IPS DF 6.9 (cell line): ENCODE data around the gene LIPH.

ENCODE experiments used
- DNase-seq: peaks from one replicate; pipeline ENCODE4 v3.0.0-alpha.2; 2013; ENCODE audit warnings: low read depth, low spot score
- H3K27ac ChIP-seq: one replicate; pipeline ENCODE4 v1.5.1; 2013; ENCODE audit warnings: low read length, control low read depth
- H3K27me3 ChIP-seq: 2 replicates; pipeline ENCODE4 v1.6.1; 2013; ENCODE audit warnings: mild to moderate bottlenecking, low read length; ENCODE audit not compliant: control insufficient read depth, insufficient read depth
- H3K36me3 ChIP-seq: 2 replicates; pipeline ENCODE4 v1.6.1; 2013; ENCODE audit warnings: low read length; ENCODE audit not compliant: control insufficient read depth, insufficient read depth
- H3K4me1 ChIP-seq: 2 replicates; pipeline ENCODE4 v1.6.1; 2013; ENCODE audit warnings: low read length; ENCODE audit not compliant: control insufficient read depth, insufficient read depth
- H3K4me3 ChIP-seq: 2 replicates; pipeline ENCODE4 v1.5.1; 2013; ENCODE audit warnings: mild to moderate bottlenecking, low read length
- H3K9me3 ChIP-seq: 2 replicates; pipeline ENCODE4 v1.6.1; 2013; ENCODE audit warnings: low read length, inconsistent platforms; ENCODE audit not compliant: control insufficient read depth, insufficient read depth
- WGBS: extraction: QIAGEN DNeasy Blood & Tissue Kit; methylation state at CpG from one replicate; pipeline ENCODE4 v1.1.7; 2013; ENCODE audit warnings: mixed read lengths, missing lambda C conversion rate; ENCODE audit not compliant: insufficient read length, insufficient coverage; 5-methylcytosine and 5-hydroxymethylcytosine counted together

Gene LIPH

DNA sequence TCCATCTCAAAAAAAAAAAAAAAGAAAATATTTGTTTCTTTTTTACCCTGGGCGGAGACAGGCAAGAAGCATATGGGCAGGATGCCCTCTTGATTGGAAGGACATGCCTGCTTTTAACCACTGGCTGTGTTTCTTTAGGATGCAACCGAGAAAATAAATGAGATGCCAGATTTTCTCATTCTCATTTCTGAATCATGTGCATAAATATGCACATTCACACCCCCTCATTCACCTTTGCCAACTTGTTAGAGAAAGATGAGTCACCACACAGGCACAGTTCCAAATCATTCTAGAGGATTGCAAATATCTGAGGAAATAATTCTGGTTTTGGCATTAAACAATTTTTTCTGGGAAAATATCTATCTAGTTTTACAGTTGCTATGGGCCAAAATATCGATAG is 3.3 kb downstream of the LIPH start:
- H3K36me3 ChIP-seq = no peaks in the 10 kb centered on the region
- no peak overlapping the region for H3K27ac ChIP-seq
- no CpG with 5 or more reads among the region's 3 CpGs for WGBS
- DNase-seq = no peak
- no peak overlapping the region for H3K4me3 ChIP-seq
- no peaks in the 10 kb centered on the region for H3K27me3 ChIP-seq
- no peaks in the 10 kb centered on the region for H3K9me3 ChIP-seq
- no peaks in the 10 kb centered on the region; the same call in 1 of the 2 replicates for H3K4me1 ChIP-seq

DNA sequence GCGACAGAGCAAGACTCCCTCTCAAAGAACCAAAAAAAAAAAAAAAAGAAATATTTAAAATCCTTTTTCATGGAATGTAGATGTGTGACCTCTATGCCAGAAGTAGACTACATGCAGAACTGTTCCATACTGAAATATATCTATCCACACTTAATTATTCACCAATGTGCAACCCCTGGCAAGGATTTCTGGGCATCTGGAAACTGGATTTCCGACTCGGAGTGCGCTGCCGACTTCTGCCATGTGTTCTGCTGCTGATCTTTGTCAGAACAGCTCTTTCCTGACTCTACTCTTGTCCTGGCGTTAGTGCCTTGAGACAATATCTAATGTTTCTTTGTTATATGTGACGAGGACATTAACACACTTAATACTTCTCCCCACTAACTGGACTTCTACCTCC is 11.7 kb downstream of the LIPH start:
- WGBS = no CpG with 5 or more reads among the region's 7 CpGs
- H3K4me3 ChIP-seq = no peak overlapping the region
- no peaks in the 10 kb centered on the region for H3K27me3 ChIP-seq
- no peaks in the 10 kb centered on the region for H3K36me3 ChIP-seq
- H3K4me1 ChIP-seq = no peaks in the 10 kb centered on the region
- no peak for DNase-seq
- H3K9me3 ChIP-seq = no peaks in the 10 kb centered on the region
- no peak overlapping the region for H3K27ac ChIP-seq

DNA sequence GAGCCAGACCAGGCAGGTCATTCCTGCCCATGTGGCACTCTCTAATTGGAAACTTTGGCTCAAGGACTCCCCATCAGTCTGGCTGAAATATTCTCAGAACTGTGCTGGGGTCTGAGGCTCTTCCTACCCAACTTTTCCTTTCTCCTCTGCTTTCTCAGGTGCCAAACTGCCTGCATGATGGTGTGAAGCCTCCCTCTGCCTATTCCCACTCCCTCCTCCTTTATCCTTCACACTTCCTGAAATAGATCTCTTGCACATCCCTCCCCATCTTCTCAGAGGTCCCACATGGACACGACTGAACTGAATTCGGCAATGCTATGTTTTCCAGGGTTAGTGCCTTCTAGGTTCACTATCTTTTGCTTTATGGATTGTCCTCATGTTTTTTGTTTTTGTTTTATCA is 12.5 kb downstream of the LIPH start:
- Histone ChIP-seq H3K27me3 (no peaks in the 10 kb centered on the region), H3K4me3 (no peak overlapping the region), H3K27ac (no peak overlapping the region), H3K36me3 (no peaks in the 10 kb centered on the region), H3K4me1 (no peaks in the 10 kb centered on the region), H3K9me3 (no peaks in the 10 kb centered on the region)
- WGBS = no CpG with 5 or more reads among the region's 2 CpGs
- DNase-seq = no peak

DNA sequence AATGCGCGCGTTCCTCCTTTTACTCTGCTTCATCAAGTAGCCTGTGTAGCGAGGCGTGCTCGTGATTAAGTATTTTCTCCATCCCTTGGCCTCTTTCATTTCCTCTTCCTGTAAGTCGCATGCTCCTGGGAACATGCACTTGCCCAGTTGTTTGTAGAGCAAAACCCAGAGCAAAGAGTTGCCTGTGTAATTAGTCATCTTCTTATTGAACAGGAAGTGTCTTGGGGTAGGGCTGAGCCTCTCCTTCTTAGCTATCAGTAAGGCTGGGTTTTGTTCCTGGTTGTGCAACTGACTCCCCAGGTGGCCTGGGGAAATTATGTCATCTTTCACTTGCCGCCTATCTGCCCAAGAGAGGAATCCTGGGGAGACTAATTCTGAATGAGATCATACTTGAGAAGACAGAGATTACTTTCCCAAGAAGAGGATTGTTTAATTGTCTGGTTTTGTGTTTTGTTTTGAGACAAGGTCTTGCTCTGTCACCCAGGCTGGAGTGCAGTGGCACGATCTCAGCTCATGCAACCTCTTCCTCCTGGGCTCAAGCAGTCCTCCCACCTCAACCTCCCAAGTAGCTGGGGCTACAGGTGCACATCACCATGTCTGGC is 14.9 kb downstream of the LIPH start:
- Histone ChIP-seq H3K27me3 (no peaks in the 10 kb centered on the region), H3K27ac (no peak overlapping the region), H3K36me3 (no peaks in the 10 kb centered on the region), H3K4me3 (no peak overlapping the region), H3K4me1 (no peaks in the 10 kb centered on the region), H3K9me3 (no peaks in the 10 kb centered on the region)
- DNase-seq = no peak
- WGBS = no CpG with 5 or more reads among the region's 9 CpGs

DNA sequence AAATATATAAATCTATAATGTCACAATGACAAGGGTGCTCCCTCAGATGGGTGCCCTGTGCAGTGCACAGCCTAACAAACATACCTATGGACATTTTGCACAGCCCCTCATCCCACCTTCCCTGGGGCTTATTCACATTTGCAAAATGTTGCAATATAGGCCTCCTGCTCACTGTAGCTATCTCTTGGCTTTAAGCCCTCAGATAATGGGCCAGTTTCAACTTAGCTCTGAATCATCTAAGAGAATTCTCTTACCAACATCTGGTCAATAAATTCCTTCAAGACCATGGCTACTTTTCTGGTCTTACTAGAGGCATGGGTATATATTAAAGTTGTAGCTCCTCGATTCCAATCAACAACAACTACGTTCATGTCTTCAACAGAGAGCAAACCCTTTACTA is 17.9 kb downstream of the LIPH start:
- no peak overlapping the region for H3K4me3 ChIP-seq
- WGBS = no CpG with 5 or more reads among the region's 2 CpGs
- H3K36me3 ChIP-seq = no peaks in the 10 kb centered on the region
- no peak overlapping the region for H3K27ac ChIP-seq
- no peak for DNase-seq
- H3K4me1 ChIP-seq = no peaks in the 10 kb centered on the region
- H3K9me3 ChIP-seq = no peaks in the 10 kb centered on the region
- no peaks in the 10 kb centered on the region for H3K27me3 ChIP-seq

DNA sequence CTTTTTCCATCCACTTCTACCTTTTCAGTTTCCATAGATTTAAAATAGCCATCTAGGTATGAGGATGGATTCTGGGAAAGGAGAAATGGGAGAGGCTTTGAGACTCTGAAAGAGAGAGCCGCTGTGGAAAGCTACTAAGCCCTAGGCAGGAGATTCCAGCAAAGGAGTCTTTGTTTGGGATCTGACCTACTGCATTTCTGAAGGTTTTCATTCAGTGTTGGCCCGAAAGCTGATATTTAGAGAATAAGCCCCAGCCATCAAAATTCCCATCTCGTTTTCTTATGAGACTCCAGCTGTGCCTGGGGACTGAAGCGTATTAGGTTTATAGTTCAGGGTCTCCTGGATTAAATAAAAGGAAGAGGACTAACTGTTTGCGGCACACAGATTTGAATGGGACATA is 19.5 kb downstream of the LIPH start:
- Histone ChIP-seq H3K4me1 (no peaks in the 10 kb centered on the region), H3K9me3 (no peaks in the 10 kb centered on the region), H3K27me3 (no peaks in the 10 kb centered on the region), H3K27ac (no peak overlapping the region), H3K36me3 (no peaks in the 10 kb centered on the region), H3K4me3 (no peak overlapping the region)
- DNase-seq = no peak
- no CpG with 5 or more reads among the region's 5 CpGs for WGBS

DNA sequence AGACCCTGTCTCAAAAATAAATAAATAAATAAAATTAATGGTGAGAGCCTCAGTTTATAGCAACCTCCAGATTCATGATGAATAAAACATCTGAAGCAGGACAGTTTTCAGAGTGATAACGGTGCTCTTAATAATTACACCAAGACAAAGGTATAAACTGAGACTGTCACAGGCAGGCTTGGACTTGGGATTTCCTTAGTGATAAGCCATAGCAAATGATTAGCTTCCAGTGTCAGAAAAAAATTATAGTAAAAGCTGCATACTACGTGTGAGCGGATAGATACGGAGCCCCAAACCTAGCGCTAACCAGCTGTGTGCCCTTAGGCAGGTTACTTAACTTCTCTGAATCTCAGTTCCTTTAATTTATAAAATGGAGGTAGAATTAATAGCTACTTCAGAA is 21.5 kb downstream of the LIPH start:
- Histone ChIP-seq H3K27me3 (no peaks in the 10 kb centered on the region), H3K4me1 (no peaks in the 10 kb centered on the region), H3K27ac (no peak overlapping the region), H3K36me3 (no peaks in the 10 kb centered on the region), H3K4me3 (no peak overlapping the region), H3K9me3 (no peaks in the 10 kb centered on the region)
- no peak for DNase-seq
- WGBS = no CpG with 5 or more reads among the region's 5 CpGs

DNA sequence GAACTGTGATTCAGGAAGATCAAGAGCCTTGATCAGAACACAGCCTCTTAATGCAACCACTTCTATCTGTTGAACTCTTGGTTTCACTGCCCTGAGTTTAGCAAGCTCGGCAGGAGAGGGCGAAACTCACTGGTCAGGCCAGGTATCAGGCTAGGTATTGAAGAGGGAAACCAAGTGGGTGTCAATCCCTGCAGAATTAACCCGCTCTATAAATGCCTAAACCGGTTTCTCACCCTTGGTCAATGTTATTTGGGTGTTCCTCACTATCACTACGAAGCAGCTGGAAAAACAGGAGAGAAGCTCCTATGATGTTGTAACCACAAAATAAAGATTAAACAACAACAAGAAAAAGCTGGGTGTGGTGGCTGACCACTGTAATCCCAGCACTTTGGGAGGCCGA is 23.9 kb downstream of the LIPH start:
- no peaks in the 10 kb centered on the region for H3K9me3 ChIP-seq

DNA sequence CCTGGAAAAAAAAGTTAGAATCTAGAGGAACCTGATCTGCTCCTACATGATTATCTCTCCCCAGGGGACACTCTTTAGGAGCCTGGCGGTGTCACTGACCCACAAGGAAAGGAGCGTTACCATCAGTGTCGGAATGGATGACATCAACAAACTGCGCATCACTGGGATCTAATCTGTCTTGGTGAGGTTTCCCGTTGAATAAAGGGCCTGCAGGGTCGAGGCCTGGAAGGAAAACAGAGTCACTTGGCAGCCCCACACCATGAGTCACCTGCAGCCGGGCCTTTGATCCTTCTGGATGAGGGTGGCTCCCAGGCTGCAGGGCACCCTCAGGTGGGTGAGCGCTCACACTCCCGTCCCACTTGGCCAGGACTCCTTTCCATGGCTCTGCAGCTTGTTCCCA is 25.0 kb downstream of the LIPH start:
- no CpG with 5 or more reads among the region's 9 CpGs for WGBS
- Histone ChIP-seq H3K4me3 (no peak overlapping the region), H3K27me3 (no peaks in the 10 kb centered on the region), H3K27ac (no peak overlapping the region), H3K4me1 (no peaks in the 10 kb centered on the region), H3K36me3 (no peaks in the 10 kb centered on the region), H3K9me3 (no peaks in the 10 kb centered on the region)
- no peak for DNase-seq

More for the DNA sequence above, 23.9 kb downstream of the LIPH start:
- no peak overlapping the region for H3K27ac ChIP-seq
- no peak overlapping the region for H3K4me3 ChIP-seq
- WGBS = no CpG with 5 or more reads among the region's 6 CpGs
- no peaks in the 10 kb centered on the region for H3K36me3 ChIP-seq
- no peaks in the 10 kb centered on the region for H3K4me1 ChIP-seq
- DNase-seq = no peak
- no peaks in the 10 kb centered on the region for H3K27me3 ChIP-seq

DNA sequence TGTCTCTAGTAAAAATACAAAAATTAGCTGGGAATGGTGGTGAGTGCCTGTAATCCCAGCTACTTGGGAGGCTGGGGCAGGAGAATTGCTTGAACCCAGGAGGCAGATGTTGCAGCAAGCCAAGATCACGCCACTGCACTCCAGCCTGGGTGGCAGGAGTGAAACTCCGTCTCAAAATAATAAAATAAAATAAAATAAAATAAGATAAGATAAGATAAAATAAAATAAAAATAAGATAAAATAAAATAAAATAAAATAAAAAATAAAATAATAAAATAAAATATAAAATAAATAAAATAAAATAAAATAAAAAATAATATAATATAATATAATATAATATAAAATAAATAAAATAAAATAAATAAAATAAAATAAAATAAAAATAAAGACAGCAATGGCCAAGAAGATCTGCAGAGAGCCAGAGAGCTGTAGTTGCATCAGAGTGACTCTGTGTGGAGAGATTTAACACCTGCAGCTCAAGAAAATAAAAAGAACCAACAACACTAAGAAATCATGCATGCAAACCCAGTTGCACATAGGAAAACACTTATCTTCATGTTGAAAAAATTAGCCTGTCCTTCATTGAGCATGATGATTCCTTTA is 25.9 kb downstream of the LIPH start:
- no peaks in the 10 kb centered on the region for H3K4me1 ChIP-seq
- WGBS = no CpG with 5 or more reads among the region's 2 CpGs
- no peaks in the 10 kb centered on the region for H3K9me3 ChIP-seq
- H3K4me3 ChIP-seq = no peak overlapping the region
- H3K36me3 ChIP-seq = no peaks in the 10 kb centered on the region
- DNase-seq = no peak
- no peak overlapping the region for H3K27ac ChIP-seq
- no peaks in the 10 kb centered on the region for H3K27me3 ChIP-seq
